Mesenchymal stem cell (in vitro differentiated cells and primary cell): ENCODE data around the gene MRPL4.

Experiments used
- DNase-seq: peaks from one replicate; pipeline ENCODE4 v3.0.0-alpha.2; 2013
- H2AFZ ChIP-seq: one replicate; pipeline ENCODE4 v1.6.1; 2013; ENCODE audit warnings: low read depth, mild to moderate bottlenecking, control low read depth, inconsistent platforms, low read length, moderate library complexity
- H2AK5ac ChIP-seq: 2 replicates; pipeline ENCODE4 v1.6.1; 2013; ENCODE audit warnings: low read length, moderate library complexity, mild to moderate bottlenecking, inconsistent platforms; ENCODE audit not compliant: severe bottlenecking
- H2BK120ac ChIP-seq: one replicate; pipeline ENCODE4 v1.6.1; 2013; ENCODE audit warnings: low read depth, mild to moderate bottlenecking, inconsistent platforms, low read length, moderate library complexity
- H2BK12ac ChIP-seq, 2 experiments: one replicate each; pipeline ENCODE4 v1.6.1; 2013; ENCODE audit warnings: inconsistent platforms in 2 of 2, low read length in 2 of 2, mild to moderate bottlenecking in 2 of 2, moderate library complexity in 2 of 2, control low read depth in 1 of 2
- H2BK15ac ChIP-seq: one replicate; pipeline ENCODE4 v1.6.1; 2013; ENCODE audit warnings: mild to moderate bottlenecking, low read depth, inconsistent platforms; ENCODE audit not compliant: poor library complexity, severe bottlenecking
- H2BK5ac ChIP-seq: 2 replicates; pipeline ENCODE4 v1.6.1; 2013; ENCODE audit warnings: low read depth, mild to moderate bottlenecking, low read length, control low read depth, inconsistent platforms; ENCODE audit not compliant: poor library complexity, severe bottlenecking
- H3K14ac ChIP-seq, 2 experiments: one replicate each; pipeline ENCODE4 v1.6.1; 2013; ENCODE audit warnings: inconsistent platforms in 2 of 2, low read length in 2 of 2, control low read depth in 1 of 2, mild to moderate bottlenecking in 1 of 2, moderate library complexity in 1 of 2
- H3K18ac ChIP-seq, 2 experiments: one replicate each; pipeline ENCODE4 v1.6.1; 2013; ENCODE audit warnings: inconsistent platforms in 2 of 2, low read length in 2 of 2, control low read depth in 1 of 2, low read depth in 1 of 2, mild to moderate bottlenecking in 1 of 2
- H3K23ac ChIP-seq, 2 experiments: one replicate each; pipeline ENCODE4 v1.6.1; 2013; ENCODE audit warnings: inconsistent platforms in 2 of 2, low read length in 2 of 2, mild to moderate bottlenecking in 2 of 2, moderate library complexity in 2 of 2, control low read depth in 1 of 2
- H3K27ac ChIP-seq: 2 replicates; pipeline ENCODE4 v1.5.1; 2013; ENCODE audit warnings: mild to moderate bottlenecking, moderate library complexity, low read length, control low read depth, inconsistent platforms; ENCODE audit not compliant: poor library complexity, severe bottlenecking
- H3K27me3 ChIP-seq, 2 experiments: 2 replicates each; pipeline versions ENCODE4 v1.6.1 to v1.7.0; 2013; ENCODE audit warnings: low read length in 2 of 2, mild to moderate bottlenecking in 2 of 2, moderate library complexity in 2 of 2, control low read depth in 1 of 2, inconsistent platforms in 1 of 2; ENCODE audit not compliant: control insufficient read depth in 1 of 2, insufficient read depth in 1 of 2
- H3K36me3 ChIP-seq, 2 experiments: 2 replicates each; pipeline versions ENCODE4 v1.6.1 to v1.7.0; 2013; ENCODE audit warnings: low read length in 2 of 2, control low read depth in 1 of 2, inconsistent platforms in 1 of 2, low read depth in 1 of 2, mild to moderate bottlenecking in 1 of 2; ENCODE audit not compliant: insufficient read depth in 2 of 2, control insufficient read depth in 1 of 2
- H3K4ac ChIP-seq, 2 experiments: one replicate each; pipeline ENCODE4 v1.6.1; 2013; ENCODE audit warnings: inconsistent platforms in 2 of 2, low read length in 2 of 2, mild to moderate bottlenecking in 2 of 2, moderate library complexity in 2 of 2, control low read depth in 1 of 2, low read depth in 1 of 2
- H3K4me1 ChIP-seq: 2 replicates; pipeline ENCODE4 v1.6.1; 2013; ENCODE audit warnings: low read depth, low read length, control low read depth; ENCODE audit not compliant: control insufficient read depth, insufficient read depth
- H3K4me2 ChIP-seq: 2 replicates; pipeline ENCODE4 v1.6.1; 2013; ENCODE audit warnings: low read length, mild to moderate bottlenecking, inconsistent platforms; ENCODE audit not compliant: poor library complexity, severe bottlenecking
- H3K4me3 ChIP-seq, 2 experiments: 2 replicates each; pipeline versions ENCODE4 v1.5.1 to v1.7.0; 2013; ENCODE audit warnings: low read length in 2 of 2, mild to moderate bottlenecking in 2 of 2, control low read depth in 1 of 2, low read depth in 1 of 2; ENCODE audit not compliant: insufficient read depth in 1 of 2
- H3K79me1 ChIP-seq: replicated peaks from 2 replicates; pipeline ENCODE4 v1.6.1; 2013; ENCODE audit warnings: mild to moderate bottlenecking, control low read depth, low read length, inconsistent platforms; ENCODE audit not compliant: poor library complexity, severe bottlenecking
- H3K9ac ChIP-seq: 2 replicates; pipeline ENCODE4 v1.7.0; 2013; ENCODE audit warnings: mild to moderate bottlenecking, low read length, moderate library complexity
- H3K9me3 ChIP-seq: 2 replicates; pipeline ENCODE4 v1.7.0; 2013; ENCODE audit warnings: mild to moderate bottlenecking, low read length; ENCODE audit not compliant: control insufficient read depth
- H4K8ac ChIP-seq: one replicate; pipeline ENCODE4 v1.6.1; 2013; ENCODE audit warnings: inconsistent platforms, mild to moderate bottlenecking, low read length, moderate library complexity
- H4K91ac ChIP-seq: one replicate; pipeline ENCODE4 v1.6.1; 2013; ENCODE audit warnings: mild to moderate bottlenecking, low read length, inconsistent platforms
- WGBS: methylation state at CpG from one replicate; pipeline ENCODE4 v1.1.7; 2013; ENCODE audit warnings: mixed read lengths; 5-methylcytosine and 5-hydroxymethylcytosine counted together

The MRPL4 gene

DNA sequence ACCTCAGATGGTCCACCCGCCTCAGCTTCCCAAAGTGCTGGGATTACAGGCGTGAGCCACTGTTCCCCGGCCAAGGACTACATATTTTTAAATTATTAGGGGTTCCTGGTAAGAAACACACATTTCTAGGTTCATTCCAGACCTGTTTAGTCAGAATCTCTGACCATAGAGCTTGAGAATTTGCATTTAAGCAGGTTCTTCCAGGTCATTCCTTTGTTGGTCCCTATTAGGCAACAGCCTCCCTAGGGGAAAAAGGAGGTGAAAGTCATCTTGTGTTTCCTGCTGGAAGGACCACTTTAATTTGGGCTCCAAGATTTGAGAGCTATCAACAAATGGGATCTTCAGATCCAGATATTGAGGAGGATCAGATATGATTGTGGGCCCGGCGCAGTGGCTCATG, 37.2 kb upstream of the MRPL4 start:
- H2BK15ac ChIP-seq = no peak overlapping the region
- H2BK5ac ChIP-seq = no peak overlapping the region
- no peak for DNase-seq
- H3K9me3 ChIP-seq = no peaks in the 10 kb centered on the region
- no peak overlapping the region for H3K4me3 ChIP-seq
- no peaks in the 10 kb centered on the region for H3K27me3 ChIP-seq
- H2AK5ac ChIP-seq = no peak overlapping the region
- H3K79me1 ChIP-seq = no peaks in the 10 kb centered on the region
- no peak overlapping the region for H4K8ac ChIP-seq
- H3K9ac ChIP-seq = no peak overlapping the region
- no peak overlapping the region for H3K18ac ChIP-seq
- no peak overlapping the region for H3K14ac ChIP-seq
- H3K36me3 ChIP-seq = no peaks in the 10 kb centered on the region
- H2BK12ac ChIP-seq = no peak overlapping the region
- H3K23ac ChIP-seq = no peak overlapping the region
- no peak overlapping the region for H3K4ac ChIP-seq
- 74% methylated on average over 5 of the region's 5 CpGs for WGBS
- no peak overlapping the region for H2AFZ ChIP-seq
- no peak overlapping the region for H4K91ac ChIP-seq
- no peak overlapping the region for H3K4me2 ChIP-seq
- no peak overlapping the region for H3K27ac ChIP-seq
- no peak overlapping the region for H2BK120ac ChIP-seq
- peaks cover 1% of the 10 kb centered on the region for H3K4me1 ChIP-seq

DNA sequence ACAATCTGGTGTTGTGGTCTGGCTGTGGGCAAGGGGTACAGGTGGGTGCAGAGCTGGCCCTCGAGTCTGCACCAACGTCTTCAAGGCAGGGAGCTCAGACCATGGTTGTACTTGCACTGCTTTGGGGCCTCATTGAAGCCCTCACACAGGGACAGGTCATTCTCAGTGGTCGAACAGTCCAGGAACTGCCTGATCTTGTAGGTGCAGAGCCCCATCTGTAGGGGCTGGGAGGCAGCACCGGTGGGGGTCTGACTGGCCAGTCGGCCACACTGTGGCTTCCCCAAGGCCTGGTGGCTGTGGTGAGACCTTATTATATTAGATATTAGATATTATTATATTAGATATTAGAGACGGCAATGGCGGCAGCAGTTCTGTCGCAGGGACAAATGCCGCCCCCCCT, 34.9 kb upstream of the MRPL4 start:
- H3K9me3 ChIP-seq = no peaks in the 10 kb centered on the region
- no peak overlapping the region for H2BK12ac ChIP-seq
- H2BK120ac ChIP-seq = no peak overlapping the region
- no peak overlapping the region for H3K27ac ChIP-seq
- H4K91ac ChIP-seq = no peak overlapping the region
- H2AK5ac ChIP-seq = no peak overlapping the region
- H3K18ac ChIP-seq = no peak overlapping the region
- H3K23ac ChIP-seq = no peak overlapping the region
- WGBS = 77% methylated on average over 7 of the region's 9 CpGs
- H2BK5ac ChIP-seq = no peak overlapping the region
- H3K4me1 ChIP-seq = peaks cover 3% of the 10 kb centered on the region
- H3K4me2 ChIP-seq = no peak overlapping the region
- H3K27me3 ChIP-seq = no peaks in the 10 kb centered on the region
- no peak overlapping the region for H4K8ac ChIP-seq
- H2BK15ac ChIP-seq = no peak overlapping the region
- H3K79me1 ChIP-seq = no peaks in the 10 kb centered on the region
- no peak for DNase-seq
- no peak overlapping the region for H3K4me3 ChIP-seq
- peaks cover 0 to 6% of the 10 kb centered on the region in 2 experiments for H3K36me3 ChIP-seq
- H2AFZ ChIP-seq = no peak overlapping the region
- H3K14ac ChIP-seq = no peak overlapping the region
- H3K9ac ChIP-seq = no peak overlapping the region
- no peak overlapping the region for H3K4ac ChIP-seq

DNA sequence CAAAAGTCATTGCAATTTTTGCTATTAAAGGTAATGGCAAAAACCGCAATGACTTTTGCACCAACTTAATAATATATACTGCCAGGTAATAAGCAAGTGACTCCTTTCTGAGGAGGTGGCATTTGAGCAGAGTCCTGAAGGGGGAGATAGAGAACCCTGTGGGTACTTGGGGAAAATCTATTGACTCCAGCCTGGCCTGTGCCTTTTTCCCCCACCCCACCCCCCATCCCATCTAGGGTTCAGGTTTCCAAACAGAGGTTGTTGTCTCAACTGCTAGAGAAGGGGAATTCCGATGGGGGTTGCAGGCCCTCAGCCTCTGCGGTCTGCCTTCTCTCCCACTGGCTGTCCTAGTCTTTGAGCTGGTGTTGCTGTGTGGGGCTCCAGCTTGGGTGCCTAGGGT, 32.3 kb upstream of the MRPL4 start:
- no peak overlapping the region for H3K4ac ChIP-seq
- H4K8ac ChIP-seq = no peak overlapping the region

DNA sequence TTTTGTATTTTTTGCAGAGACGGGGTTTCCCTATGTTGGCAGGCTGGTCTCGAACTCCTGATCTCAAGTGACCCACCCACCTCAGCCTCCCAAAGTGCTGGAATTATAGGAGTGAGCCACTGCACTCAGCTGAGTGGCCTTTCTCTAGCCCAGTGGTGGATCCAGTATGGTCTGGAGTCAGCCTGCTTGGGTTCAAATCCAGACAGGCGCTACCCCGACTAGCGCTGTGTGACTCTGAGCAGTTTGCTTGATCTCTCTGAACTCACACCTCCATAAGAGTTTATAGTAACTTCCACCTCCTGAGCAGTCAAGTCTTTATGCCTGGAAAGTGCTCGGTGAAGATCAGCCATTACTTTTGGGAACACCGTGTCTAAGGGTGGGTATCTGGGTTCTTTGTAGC, 31.3 kb upstream of the MRPL4 start:
- Histone ChIP-seq H3K36me3 (peaks cover 15 to 30% of the 10 kb centered on the region in 2 experiments), H4K8ac (no peak overlapping the region), H3K79me1 (peaks cover 3% of the 10 kb centered on the region), H3K9ac (no peak overlapping the region), H3K14ac (no peak overlapping the region), H4K91ac (no peak overlapping the region), H3K4me3 (no peak overlapping the region), H2AK5ac (no peak overlapping the region), H3K9me3 (no peaks in the 10 kb centered on the region), H3K4me2 (no peak overlapping the region), H2BK12ac (no peak overlapping the region), H3K18ac (no peak overlapping the region), H2BK120ac (no peak overlapping the region), H2AFZ (no peak overlapping the region), H3K4me1 (peaks cover 3% of the 10 kb centered on the region), H3K23ac (no peak overlapping the region), H2BK5ac (no peak overlapping the region), H3K27ac (no peak overlapping the region), H3K27me3 (no peaks in the 10 kb centered on the region), H3K4ac (no peak overlapping the region), H2BK15ac (no peak overlapping the region)
- no peak for DNase-seq
- WGBS = 98% methylated on average over 6 of the region's 7 CpGs

More for the DNA sequence above, 32.3 kb upstream of the MRPL4 start:
- Histone ChIP-seq H3K4me2 (no peak overlapping the region), H3K36me3 (peaks cover 14 to 27% of the 10 kb centered on the region in 2 experiments), H4K91ac (no peak overlapping the region), H3K4me1 (peaks cover 3% of the 10 kb centered on the region), H3K9ac (no peak overlapping the region), H3K27ac (no peak overlapping the region), H3K27me3 (no peaks in the 10 kb centered on the region), H2BK5ac (no peak overlapping the region), H2BK12ac (no peak overlapping the region), H3K4me3 (no peak overlapping the region), H2BK15ac (no peak overlapping the region), H3K18ac (no peak overlapping the region), H3K14ac (no peak overlapping the region), H3K79me1 (peaks cover 3% of the 10 kb centered on the region), H3K9me3 (no peaks in the 10 kb centered on the region), H2AFZ (no peak overlapping the region), H2BK120ac (no peak overlapping the region), H2AK5ac (no peak overlapping the region), H3K23ac (no peak overlapping the region)
- 68% methylated on average over 2 of the region's 3 CpGs for WGBS
- peak; percentile 36 for DNase-seq
